HG03045 (cell line): ENCODE measurements around the gene ANKRD31.
"Not testable (repeated sequence)": the region's sequence is repeated elsewhere in the genome, so short reads cannot be mapped to it uniquely, and the experiment has no call there.

Experiments
- ATAC-seq: cut with Tn5 transposase; IDR thresholded peaks from one replicate; pipeline ENCODE4 v1.9.1; 2021; ENCODE audit warnings: mild to moderate bottlenecking, moderate library complexity; ENCODE audit not compliant: unreplicated experiment

Gene ANKRD31

GRCh38 chr5:75225506-75225905, 11.2 kb downstream of the ANKRD31 start:
- no peak for ATAC-seq

DNA sequence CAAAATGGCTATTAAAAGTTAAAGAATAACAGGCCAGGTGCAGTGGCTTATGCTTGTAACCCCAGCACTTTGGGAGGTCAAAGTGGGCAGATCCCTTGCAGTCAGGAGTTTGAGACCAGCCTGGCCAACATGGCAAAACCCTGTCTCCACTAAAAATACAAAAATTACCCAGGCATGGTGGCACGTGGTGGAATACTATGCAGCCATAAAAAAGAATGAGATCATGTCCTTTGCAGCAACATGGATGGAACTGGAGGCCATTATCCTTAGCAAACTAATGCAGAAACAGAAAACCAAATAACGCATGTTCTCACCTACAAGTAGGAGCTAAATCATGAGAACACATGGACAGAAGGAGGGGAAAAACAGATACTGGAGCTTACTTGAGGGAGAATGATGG, 15.9 kb downstream of the ANKRD31 start:
- not testable (repeated sequence) for ATAC-seq

DNA sequence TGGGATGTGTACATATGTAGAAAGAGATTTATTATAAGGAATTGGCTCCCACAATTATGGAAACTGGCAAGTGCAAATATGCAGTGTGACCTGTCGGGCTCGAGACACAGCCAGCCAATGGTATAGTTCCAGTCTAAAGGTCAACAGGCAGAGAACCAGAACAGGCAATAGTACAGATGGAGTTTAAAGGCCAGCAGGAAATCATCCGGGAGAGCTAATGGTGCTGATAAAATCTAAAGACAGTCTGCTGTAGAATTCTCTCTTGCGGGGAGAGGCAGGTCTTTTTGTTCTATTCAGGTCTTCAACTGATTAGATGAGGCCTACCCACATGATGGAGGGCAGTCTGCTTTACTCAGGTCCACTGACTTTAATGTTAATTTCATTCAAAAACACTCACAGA, 21.8 kb downstream of the ANKRD31 start:
- no peak for ATAC-seq

GRCh38 chr5:75214409-75214808, 22.3 kb downstream of the ANKRD31 start:
- ATAC-seq, result no peak

DNA sequence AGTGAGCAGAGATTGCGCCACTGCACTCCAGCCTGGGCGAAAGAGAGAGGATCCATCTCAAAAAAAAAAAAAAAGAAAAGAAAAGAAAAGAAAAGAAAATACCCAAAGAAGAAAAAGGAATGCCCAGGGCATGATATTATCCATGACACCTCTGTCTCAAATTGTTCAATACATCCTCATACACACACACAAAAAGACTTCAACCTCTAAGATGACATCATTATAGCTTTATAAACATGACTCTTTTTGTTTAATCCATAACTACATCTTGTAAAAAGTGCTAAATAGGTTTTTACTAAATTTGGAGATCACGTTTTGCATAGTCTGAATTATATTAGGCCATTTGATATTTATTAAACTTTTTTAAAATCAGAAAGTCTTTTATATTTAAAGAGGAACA, 33.1 kb downstream of the ANKRD31 start:
- no peak for ATAC-seq

- ATAC-seq, result no peak
These were observed 33.7 kb downstream of the ANKRD31 start for GRCh38 chr5:75202935-75203334.

DNA sequence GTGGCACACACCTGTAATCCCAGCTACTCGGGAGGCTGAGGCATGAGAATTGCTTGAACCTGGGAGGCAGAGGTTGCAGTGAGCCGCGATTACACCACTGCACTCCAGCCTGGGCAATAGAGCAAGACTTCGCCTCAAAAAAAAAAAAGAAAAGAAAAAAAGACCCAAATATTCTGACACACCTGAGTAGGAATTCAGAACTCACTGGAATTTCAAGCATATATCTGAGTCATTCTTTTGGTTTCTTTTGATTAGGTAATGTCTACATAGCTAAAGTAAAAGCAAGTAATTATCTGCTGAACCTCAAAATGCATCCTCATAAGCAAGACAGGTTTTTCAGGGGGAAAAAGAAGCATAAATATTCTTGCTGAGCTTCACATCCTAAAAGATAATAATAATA, 35.9 kb downstream of the ANKRD31 start:
- ATAC-seq, result no peak

DNA sequence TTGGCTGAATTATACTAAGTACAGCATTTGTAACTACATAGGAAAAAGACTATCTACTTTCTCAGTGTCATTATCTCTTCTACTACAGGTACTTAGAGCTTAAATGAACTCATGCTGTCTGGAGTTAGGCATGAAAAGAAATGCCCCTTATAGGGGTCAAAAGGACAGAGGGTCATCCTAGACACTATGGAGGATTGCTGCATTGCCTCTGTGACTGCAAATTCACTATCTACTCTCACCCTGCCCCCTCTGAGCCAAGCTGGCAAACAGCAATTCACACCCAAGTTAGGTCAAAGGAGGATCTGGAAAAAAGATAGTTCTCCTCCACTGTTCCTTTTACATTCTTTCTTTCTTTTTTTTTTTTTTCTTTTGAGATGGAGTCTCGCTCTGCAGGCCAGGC, 36.7 kb downstream of the ANKRD31 start:
- ATAC-seq, result no peak

DNA sequence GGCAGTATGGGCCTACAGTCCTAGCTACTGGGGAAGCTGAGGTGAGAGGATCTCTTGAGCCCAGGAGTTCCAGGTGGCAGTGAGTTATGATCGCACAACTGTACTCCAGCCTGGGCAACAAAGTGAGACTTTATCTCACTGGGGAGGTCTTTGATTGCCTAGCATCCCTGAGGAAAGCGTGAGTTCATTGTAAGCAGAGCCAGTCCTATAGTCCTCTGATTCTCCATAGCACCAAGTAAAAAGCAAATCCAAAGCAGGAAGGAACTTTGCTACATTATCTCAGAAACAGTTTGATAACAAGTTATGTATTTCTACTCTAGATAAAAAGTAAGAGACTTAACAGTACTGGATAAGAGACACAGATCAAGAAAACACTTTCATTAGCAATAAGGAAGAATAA, 37.6 kb downstream of the ANKRD31 start:
- ATAC-seq, result no peak

- ATAC-seq, result no peak
These were observed 38.9 kb downstream of the ANKRD31 start for GRCh38 chr5:75197745-75198144.

- ATAC-seq, result no peak
These were observed 43.9 kb downstream of the ANKRD31 start for GRCh38 chr5:75192804-75193203.

DNA sequence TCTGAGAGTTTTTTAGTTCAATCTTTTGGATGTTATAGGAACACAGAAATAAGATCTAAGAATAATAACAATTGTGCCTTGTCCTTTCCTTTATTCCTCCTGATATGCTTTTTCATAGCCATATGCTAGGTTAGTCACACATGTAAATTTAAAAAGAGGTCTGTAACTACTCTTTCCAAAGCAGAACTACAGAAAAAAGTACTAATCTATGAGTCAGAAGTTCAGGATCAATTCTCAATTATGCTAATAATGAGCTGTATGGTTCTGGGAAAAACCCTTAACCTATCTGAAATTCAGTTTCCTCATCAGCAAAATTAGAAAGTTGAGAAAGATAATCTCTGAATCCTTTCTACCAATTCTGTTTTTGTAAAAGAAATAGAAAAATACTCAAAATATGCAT, 44.4 kb downstream of the ANKRD31 start:
- ATAC-seq, result no peak

DNA sequence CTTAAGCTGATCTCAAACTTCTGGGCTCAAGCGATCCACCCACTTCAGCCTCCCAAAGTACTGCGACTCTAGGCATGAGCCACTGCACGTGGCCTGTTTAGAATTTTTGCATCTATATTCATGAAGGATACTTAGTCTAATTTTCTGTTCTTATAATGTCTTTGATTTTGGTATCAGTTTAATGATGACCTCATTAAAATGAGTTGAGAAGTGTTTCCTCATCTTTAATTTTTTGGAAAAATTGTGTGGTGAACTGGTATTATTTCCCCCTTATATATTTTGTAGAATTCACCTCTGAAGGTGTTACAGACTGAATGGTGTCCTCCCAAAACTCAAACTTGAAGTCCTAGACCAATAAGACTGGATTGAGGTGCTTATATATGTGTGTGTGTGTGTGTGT, 46.5 kb downstream of the ANKRD31 start:
- ATAC-seq, result no peak

DNA sequence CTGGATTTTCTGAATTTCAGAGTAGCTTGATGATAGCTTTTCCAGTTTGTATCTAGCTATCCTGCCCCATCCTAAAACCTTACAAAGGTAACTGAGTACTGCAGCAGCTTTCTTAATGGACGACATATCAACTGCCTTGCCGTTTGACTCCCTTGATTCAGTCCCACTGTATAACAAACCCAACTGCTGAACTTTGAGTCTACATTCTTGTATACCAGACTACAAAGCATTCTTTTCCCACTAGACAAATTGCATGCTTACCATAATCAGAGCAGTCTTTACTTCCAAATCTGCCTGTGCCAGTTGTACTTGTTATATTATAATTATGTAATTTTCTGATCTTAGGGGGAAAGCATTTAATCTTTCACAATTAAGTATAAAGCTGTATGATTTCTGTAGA, 47.3 kb downstream of the ANKRD31 start:
- ATAC-seq, result no peak

GRCh38 chr5:75185763-75186162, 50.9 kb downstream of the ANKRD31 start:
- no peak for ATAC-seq

DNA sequence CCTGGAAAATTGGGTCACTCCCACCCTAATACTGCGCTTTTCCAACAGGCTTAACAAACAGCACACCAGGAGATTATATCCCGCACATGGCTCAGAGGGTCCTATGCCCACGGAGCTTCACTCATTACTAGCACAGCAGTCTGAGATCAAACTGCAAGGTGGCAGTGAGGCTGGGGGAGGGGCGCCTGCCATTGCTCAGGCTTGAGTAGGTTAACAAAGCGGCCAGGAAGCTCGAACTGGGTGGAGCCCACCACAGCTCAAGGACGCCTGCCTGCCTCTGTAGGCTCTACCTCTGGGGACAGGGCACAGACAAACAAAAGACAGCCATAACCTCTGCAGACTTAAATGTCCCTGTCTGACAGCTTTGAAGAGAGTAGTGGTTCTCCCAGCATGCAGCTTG, 60.7 kb downstream of the ANKRD31 start:
- not testable (repeated sequence) for ATAC-seq

GRCh38 chr5:75174872-75175271, 61.8 kb downstream of the ANKRD31 start:
- ATAC-seq, result not testable (repeated sequence)

DNA sequence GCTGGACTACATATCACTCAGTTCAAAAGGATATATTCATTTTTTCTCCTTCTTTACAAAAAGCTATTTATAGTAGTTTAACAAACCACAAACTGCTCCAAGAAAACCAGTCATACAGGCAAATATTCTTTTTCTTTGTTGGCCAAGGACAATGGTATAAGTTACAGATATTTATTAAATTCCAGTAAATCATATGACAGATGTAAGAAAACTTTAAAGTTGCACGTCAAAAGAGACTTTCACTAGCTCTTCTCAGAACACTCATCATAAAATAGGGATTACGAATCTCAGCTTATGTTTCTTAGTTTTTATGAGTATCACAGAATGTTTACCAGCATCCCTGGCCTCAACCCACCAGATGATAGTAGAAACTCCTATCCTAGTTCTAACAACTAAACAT, 67.2 kb downstream of the ANKRD31 start:
- no peak for ATAC-seq

DNA sequence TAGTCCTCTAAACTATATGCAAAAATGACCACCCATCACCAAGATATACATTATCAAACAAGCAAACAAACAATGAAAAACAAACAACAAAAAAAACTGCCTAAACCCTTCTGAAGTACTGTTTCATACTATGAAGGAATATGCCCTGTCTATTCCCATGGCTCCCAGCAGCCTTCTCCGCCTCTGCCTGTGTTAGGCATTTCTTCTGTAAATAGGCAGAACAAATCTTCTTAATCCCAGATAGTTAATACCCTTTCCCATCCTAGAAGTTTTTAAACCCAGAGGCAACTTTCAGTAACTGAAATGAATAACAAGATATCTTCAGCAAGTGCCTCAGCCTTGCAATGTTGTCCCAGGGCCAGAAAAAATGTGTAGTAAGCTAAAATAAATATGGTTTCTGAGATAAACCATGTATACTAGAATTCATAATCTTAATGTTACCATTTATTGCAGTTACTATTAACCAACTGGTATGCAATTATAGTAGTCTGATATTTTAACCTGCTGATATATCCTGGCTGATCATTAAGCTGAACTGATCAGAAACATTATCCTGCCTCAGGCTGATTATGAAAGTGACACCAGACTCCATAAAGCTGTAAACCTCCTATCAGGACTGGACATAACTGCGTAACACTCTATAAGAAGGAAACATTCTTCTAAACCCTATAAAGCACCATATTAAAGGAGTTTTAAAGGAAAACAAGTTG, 68.5 kb downstream of the ANKRD31 start:
- ATAC-seq, result no peak

GRCh38 chr5:75167345-75167744, 69.3 kb downstream of the ANKRD31 start:
- no peak for ATAC-seq

DNA sequence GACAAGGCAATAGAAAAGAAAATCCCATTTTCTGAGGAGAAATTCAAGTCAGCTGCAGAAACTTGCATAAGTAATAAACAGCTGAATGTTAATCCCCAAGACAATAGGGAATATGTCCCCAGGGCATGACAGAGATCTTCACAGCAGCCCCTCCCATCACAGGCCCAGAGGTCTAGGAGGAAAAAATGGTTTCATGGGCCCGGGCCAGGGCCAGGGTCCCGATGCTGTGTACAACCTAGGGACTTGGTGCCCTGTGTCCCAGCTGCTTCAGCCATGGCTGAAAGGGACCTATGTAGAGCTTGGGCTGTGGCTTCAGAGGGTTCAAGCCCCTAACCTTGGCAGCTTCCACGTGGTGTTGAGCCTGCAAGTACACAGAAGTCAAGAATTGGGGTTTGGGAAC, 75.2 kb downstream of the ANKRD31 start:
- ATAC-seq, result not testable (repeated sequence)

DNA sequence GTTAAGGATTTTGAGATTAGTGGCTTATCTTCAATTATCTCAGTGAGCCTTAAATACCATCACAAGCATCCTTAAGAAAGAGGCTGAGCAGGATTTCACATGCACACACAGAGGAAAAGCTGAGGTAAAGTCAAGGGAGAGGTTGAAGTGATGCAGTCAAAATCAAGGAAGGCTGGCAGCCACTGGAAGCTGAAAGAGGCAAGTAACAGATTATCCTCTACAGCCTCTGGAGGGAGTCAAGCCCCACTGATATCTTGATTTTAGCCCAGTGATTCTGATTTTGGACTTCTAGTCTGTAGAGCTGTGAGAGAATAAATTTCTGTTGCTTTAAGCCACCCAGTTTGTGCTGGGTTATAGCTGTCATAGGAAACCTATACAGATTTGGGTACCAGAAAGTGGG, 80.1 kb downstream of the ANKRD31 start:
- ATAC-seq, result no peak

DNA sequence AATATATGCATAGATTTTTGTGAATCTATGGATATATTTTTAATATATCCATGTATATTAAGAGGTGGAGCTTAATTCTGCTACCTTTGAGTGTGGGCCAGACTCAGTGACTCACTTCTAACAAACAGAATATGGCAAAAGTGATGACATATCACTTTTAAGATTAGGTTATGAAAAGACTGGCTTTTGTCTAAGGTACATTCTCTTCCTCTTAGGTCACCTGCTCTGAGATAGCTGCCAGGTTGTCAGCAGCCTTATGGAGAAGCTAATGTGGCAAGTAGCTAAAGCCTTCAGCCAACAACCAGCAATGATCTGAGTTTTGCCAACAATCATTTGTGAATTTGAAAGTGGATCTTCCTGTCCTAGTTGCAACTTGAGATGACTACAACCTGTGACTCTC, 83.8 kb downstream of the ANKRD31 start:
- ATAC-seq, result no peak
